Embryonic facial prominence (tissue), 1 donor: Measurements from ENCODE around the gene IGSF5.
"Not testable (repeated sequence)": the region's sequence is repeated elsewhere in the genome, so short reads cannot be mapped to it uniquely, and the experiment has no call there.

Source experiments
- DNase-seq: peaks from one replicate; pipeline ENCODE4 v3.0.0-alpha.2; 2016; ENCODE audit errors: extremely low spot score

Gene IGSF5

DNA sequence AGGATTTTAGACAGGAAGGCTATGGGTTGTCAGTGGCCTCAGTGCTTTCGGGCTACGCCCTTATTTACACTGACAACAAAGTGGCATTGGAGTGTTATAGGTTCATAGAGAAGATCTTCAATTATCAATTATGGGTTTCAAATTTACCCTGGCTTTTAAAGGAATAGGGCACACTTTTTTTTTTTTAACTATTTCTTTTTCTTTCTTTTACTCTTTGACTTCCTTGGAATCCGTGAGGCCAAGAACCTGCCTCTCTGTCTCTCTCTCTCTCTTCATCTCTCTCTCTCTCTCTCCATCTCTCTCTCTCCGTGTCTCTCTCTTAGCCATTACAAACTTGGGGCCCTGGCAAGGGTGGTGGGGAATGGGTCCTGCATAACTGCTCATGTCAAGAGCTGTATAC, at the start of gene IGSF5:
Gene IGSF5 (plus strand): TSS at position 301 of the 400 bp plus-strand sequence. CDS start 327 bp downstream, outside the sequence.
- DNase-seq, result not testable (repeated sequence)

DNA sequence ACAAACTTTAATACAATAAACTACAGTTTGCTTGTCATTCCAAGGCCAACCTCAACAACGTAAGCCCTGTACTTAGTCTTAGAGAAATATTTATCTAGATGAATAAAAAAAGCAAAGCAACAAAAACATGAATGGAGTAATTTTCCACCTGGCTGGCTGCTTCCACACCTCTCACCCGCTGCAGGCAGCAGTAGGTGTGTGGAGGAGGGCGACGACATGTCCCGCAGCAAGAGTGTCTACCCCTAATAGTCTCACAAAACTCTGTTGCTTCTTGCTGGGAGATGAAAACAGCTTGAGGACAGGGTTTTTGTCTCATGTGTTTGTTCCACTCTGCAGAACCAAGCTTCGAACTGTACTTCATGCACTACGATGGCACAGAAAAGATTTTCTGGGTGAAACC, 48.8 kb upstream of the IGSF5 start:
- no peak for DNase-seq

DNA sequence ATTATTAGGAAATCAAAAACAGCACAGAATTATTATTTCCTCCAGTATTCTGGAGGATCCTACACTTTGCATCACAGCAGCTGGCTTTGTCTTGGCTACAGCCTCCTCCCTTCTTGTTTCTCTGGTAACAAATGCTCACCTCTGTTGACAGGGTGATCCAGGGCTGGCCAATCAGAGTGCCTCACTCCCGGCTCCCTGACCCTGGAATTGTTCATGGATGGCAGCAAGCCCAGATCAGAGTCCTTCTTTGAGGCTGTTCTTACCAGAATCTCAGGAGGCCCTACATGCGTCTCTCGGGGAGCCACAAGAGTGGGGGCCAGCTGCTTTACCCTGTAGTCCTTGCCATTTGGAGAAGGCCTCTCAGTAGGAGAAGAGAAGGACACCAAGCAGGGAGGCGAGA, 48.4 kb upstream of the IGSF5 start:
- no peak for DNase-seq

DNA sequence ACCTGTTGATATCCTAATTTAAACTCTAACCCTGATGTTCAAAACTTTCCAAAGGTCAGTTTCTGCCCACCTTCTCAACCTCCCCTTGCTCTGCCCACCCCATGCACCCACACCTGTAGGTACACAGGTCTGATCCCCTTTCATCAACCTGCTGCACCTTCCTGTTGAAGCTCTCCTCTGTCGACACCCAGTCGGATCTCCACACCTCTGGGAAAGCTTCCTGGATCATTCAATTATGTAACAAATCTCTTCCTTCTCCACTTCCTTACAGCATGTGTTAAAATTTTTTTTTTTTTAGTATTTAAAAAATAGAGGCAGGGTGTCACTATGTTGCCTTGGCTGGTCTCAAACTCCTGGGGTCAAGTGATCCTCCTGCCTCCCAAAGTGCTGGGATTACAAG, 44.7 kb upstream of the IGSF5 start:
- no peak for DNase-seq

DNA sequence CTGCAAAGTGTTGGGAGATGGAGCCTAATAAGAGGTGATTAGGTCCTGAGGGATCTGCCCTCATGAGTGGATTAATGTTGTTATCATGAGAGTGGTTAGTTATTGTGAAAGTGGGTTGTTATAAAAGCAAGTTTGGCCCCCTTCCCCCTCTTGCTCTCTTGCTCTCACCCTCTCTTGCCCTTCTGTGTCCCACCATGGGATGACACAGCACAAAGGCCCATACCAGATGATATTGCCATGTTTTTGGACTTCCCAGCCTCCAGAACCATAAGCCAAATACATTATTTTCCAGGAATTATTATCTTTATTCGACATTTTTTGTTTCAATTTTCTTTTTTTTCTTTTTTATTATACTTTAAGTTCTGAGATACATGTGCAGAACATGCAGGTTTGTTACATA, 41.4 kb upstream of the IGSF5 start:
- DNase-seq, result no peak

DNA sequence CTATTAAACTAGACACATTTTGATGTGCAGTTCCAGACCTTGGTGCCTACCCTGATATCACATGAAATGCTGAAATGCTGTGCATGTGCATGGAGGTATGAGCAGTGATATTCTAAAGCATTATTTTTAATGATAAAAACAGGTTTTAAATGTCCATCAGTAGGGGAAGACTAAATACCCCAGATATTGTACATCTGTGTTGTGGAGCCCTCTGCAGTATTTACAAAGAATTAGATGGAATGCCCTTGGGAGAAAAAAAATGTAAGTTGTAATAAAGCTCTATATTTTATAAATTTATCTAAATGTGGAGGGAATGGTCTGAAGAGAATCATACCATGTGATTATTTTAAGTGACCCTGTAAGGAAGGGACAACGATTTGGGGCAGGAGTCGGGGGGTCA, 39.1 kb upstream of the IGSF5 start:
- no peak for DNase-seq

DNA sequence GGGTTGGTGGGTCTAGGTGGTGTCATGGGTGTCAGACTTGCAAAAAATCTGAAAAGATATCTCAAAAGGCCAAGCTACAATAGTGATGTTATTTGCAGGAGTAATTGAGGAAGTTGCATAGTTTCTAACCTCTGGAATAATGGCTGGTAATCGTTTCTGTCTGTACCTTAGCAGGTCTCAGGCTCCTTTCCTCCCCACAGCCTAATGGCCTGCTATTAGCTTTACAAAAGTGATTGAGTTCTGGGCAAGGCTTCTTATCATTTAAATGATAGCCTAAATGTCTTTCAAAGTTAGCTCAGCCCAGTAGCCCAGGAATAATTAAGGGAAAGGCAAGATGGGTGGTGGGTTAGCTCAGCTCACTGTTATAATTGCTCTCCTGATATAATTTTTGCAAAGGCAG, 37.7 kb upstream of the IGSF5 start:
- no peak for DNase-seq

DNA sequence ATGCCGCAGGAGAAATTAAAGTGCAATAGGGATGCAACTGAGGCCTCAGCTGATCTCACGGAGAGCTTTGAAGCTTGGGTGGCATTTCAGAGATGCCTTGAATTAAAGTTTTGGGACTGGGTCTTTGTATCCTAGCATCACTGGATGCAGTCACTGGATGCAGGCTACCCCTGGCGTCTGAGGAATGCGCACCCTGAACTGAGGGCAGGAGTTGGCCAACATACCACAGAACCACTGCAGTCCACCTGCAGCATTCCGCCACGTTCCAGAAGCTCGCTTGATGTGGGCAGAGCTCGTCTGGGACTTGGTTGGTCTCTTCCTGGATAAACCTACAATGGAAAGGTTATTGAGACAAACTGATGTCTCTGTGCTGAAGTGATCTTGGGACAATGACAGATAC, 34.1 kb upstream of the IGSF5 start:
- no peak for DNase-seq

DNA sequence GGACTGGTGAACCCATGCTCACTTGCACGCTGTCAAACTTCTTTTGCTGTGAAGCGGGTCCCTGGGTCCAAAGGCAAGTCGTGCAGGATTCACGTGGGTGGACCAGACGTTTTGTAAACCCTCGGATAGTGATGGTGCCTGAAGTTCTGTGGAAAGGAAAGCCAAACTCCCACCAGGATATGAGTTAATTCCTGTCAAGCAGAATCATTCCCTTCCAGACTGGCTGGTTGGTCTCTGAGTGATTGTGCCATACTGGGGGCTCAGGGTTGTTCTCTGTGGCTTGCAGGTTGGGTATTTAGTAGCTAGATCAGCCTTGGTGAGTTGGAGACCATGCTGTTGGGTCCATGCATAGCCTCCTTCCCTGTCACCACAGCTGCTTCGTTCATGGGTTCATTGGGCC, 32.7 kb upstream of the IGSF5 start:
- no peak for DNase-seq

DNA sequence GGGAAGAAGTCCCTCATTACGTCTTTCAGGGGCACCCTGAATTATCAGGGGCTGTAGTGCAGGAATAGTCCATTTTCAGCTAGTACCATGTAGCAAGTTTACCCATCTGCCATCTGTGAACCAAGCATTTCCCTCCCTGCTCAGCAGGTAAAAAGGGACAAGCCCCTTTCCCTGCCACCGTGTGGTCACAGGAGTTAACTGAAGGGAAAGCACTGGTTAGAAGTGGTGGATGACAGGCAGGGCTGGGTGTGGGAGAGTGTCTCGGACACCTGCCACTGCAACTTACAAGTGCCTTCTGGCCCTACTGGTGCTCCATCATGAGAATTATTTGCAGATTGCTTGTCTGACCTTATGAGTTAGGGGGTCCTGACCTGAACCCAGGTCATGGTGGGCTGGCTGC, 32.0 kb upstream of the IGSF5 start:
- DNase-seq, result no peak

DNA sequence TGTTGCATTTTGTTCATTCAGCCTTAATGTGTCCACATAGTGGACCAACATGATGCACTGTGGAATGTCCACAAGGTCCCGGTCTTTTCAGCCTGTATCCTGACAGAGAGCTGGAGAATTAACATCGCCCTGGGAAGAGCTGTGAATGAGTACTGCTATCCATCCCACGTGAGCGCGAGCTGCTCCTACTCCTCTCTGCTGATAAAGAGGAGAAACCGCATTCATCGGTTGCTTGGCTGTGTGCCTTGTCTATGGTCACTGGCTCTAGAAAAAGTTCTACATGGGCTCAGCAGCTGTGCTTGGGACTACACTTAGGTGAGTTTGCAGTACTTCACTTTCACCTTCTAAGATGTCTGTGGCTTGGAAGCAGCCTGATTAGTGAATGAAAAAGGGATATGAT, 31.1 kb upstream of the IGSF5 start:
- DNase-seq, result no peak

DNA sequence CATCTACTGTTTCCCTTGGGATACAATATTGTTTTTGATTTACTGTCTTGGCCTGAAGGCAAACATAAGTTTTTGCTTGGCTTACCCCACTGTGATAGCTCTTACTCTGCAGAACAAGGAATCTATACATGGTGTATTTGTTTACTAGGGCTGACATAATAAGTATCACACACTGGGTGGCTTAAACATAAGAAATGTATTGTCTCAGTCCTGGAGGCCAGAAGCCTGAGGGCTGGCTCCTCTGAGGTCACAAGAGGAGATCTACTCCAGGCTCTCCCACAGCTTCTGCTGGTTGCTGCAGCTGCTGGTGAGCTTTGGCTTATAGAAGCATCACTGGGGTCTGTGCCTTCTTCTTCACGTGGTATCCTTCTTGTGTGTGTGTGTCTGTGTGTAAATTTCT, 30.7 kb upstream of the IGSF5 start:
- DNase-seq, result no peak

DNA sequence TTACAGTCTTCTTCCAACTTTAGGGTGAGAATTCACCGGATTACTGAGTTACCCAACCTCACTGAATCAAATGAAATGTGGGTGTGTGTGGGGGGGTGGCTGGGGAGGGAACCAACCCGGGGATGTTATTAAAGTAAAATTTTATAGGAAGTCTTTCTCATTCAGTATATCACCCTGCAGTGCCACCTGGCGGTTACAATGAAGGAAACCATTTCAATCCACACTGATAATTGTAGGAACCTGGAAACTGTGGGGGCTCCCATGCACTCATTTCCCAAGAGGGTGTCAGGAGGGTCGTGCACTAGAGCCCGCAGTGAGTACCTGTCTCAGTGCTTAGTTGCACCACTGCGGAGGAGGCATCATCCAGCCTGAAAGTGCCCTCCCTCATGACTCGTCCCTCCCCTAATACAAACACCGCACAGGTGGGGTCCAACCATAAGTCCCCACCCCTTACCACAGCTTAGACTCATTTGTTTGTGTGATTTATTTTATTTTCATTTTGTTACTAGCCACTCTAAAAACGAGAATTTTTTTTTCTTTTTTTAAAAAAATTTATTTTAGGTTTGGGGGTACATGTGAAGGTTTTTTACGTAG, 29.1 kb upstream of the IGSF5 start:
- no peak for DNase-seq

DNA sequence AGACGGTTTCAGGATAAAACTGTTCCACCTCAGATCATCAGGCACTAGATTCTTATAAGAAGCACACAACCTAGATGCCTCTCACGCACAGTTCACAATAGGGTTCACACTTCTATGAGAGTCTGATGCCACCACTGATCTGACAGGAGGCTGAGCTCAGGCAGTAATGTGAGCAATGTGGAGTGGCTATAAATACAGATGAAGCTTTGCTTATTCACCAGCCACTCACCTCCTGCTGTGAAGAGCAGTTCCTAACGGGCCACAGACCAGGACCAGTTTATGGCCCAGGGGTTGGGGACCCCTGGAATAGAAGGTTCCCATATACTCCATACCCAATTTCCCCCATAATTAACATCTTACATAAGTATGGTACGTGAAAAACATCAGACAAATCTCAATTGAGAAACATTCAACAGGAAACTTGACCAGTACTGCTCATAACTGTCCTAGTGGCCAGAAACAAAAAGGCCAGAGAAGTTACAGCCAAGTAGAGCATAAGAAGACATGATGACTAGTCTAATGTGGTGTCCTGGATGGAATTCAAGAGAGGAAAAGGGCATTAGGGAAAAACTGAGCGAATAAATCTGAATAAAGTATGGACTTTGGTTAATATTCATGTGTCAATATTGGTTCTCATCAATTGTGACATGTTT, 24.7 kb upstream of the IGSF5 start:
- DNase-seq, result no peak

DNA sequence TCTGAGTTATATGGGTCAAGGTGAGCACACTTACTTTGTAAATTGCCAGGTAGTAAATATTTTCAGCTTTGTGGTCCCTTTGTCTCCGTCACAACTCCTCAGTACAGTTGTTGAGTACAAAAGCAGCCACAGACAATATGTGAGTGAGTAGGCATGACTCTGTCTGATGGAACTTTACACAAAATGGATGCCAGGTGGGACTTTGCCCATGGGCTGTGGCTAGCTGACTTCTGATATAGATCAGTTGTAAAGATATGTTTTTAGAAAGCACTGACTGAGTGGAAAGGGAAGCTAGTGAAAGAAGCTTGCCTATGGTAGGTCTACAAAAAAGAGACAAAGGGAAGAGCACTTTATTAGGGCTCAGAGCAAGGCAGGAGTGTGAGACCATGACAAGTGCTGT, 23.1 kb upstream of the IGSF5 start:
- no peak for DNase-seq

DNA sequence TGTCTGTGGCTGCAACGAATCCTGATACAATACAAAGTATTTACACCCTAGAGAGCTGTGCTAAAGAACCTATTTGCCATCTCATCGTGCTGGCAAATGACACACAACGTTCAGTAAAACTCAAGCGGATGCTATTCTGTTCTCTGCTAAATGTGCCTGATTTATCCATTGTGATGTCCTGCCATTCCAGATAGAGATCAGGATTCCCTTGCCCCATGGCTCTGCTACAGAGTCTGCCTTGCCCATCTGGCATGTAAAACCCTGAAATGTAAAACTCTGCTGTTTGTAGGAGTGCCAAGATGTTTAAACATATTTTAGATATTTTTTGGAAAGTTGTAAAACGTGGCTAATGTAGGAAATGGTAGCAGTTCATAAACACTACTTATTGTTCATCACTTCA, 20.0 kb upstream of the IGSF5 start:
- DNase-seq, result no peak

DNA sequence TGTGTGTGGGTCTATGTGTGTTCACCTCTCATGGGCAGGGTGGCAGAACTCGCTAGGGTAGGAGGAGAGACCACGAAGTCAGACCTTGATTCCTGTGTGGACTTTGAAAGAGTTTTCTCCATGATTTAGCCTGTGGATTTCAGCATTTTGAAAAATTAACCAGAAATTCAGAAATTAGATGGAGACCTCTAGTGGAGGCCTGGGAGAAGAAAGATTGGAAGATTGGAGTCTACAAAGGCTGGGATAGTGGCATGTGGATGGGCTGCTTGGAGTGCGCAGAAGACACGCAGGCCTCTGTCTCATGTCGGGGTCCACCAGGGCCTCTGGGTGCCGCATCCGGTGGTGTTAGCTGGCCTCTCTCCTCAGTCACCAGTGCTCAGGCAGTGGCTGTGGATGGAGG, 18.9 kb upstream of the IGSF5 start:
- DNase-seq, result no peak

DNA sequence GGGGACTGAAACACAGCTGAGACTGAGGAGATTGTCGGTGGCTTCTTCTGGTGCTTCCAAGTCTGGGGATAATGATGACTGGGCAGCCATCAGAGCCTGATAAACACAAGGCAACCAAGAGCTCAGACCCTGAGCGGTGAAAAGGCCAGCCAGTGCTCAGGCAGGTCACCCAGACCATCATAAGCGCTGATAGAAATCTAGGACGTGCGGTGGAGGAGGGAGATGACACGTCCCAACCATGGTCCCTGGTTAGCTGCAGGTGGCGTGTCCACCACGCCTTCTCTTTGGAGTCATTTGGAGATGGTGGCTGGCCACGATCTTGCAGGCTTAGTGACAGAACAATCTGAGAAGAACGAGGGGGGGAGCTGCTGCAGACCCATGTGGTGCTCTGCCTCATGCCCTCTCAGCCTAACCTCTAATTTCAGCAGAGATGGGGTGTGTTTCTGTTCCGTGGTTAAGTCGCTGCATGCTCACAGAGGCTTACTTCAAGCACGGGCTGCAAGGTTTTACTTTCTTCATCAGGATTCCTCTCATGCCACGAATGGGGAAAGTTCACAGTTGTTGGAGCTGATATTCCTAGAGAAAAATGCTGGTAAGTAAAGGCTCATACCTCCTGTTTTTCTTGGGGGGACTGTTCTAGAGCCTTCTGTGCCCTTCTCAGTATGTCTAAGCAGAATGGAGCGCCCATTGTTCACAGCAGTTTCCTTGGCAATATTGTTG, 17.4 kb upstream of the IGSF5 start:
- no peak for DNase-seq

DNA sequence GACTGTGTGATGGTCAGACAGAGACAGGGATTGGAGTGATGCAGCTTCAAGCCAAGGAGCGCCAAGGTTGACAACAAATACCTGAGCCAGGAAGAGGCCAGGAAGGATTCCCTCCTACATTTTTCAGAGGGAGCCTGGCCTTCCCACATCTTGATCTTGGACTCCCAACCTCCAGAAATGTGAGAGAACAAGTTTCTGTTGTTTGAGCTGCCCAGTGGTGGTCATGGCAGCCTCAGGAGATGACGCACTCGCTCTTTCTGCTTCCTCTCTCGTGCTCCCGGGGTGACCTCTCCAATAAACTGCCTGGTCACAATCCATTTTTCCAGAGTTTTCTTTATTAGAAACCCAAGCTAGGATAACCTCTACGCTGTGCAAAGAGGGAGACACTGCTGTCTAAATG, 16.6 kb upstream of the IGSF5 start:
- no peak for DNase-seq

DNA sequence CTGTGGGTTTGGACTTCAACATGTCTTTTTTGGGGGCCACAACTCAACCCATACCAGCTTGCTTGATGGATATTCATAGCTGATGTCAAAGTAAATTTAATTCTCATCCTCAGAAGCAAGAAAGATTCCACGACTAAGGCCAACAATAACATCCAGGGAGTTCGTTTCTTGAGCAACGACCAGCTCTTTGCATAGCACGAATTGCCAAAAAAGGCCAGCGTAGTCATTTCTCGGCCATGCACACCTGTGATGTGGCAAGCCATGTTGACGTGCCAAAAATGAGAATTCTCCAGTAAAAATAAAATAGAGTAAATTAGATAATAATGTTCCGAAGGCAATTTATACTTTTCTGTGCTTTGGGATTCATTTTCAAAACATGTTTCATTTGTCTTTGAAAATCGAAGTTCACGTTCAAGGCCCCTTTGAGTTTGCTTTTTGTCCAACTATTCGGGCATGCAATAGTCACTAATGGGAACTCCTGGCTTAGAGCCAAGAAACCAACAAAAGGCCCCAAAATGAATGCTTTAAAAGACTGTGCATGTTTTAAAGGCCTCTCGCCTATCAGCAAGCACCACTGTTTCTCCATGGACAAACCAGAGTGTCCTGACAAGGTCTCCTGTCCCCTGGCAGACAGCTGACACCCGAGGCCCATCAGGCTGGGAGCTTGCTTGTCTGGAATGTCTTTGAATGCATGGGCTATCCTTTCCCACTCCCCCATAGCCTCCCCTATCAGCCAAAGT, 14.4 kb upstream of the IGSF5 start:
- no peak for DNase-seq

DNA sequence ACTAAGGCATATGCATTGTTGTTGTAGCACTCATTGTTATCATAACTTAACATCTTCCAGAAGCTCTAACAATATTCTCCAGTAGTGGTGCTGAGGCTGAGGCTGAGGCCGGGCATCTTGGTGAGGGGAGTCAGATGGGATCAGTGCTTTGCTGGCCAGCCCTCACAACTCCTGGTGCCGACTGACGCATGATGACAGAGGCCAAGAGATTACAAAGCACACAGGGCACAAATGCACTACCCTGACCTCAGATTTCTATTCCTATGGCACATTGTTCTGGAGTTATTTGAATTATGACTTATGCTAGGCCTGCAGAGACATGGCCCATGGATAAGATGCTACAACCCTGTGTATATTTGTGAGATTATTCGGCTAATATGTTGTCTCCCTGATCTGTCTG, 8.3 kb upstream of the IGSF5 start:
- DNase-seq, result no peak

DNA sequence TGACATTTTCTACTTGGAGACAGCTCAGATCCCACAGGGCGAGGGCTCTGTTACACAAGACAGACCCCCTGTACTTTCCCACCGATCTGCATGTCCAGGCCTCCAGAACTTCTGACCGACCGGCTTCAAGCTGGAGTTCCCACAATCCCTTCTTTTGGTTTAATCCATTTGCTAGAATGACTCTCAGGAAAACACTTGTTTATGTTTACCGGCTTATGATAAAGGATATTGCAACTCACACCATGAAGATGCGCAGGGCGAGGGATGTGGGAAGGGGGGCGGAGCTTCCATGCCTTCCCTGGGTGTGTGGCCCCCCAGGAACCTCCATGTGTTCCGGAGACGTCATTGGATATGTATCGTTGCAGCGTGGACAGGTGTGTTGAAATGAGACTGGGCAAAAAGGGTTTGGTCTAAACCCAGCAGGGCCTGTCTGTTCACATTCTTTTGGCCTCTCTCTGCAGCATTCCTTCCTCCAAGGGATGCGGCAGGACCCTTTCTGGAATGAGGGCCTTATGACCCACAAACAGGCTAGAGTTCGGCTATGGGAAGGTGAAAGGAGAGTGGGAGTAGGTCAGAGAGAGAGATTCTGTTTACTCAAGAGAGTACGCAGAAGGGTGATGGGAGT, 7.5 kb upstream of the IGSF5 start:
- DNase-seq, result no peak
